GM23248 (cell line): Measurements from ENCODE around the gene PTPRO. TPM values are rescaled to one million over a fixed set of nuclear protein-coding genes. Genes with fewer than 3 reads are reported as not detected.

Experiments
- DNase-seq: peaks from one replicate; pipeline ENCODE4 v3.0.0-alpha.2; 2015
- H2AFZ ChIP-seq: fragments of 200-600 bp; sonication (generic); 2 replicates; pipeline ENCODE4 v1.6.1; 2016; ENCODE audit warnings: antibody characterized with exemption
- H3F3A ChIP-seq: fragments of 200-600 bp; sonication (generic); 2 replicates; pipeline ENCODE4 v1.6.1; 2016; ENCODE audit warnings: mild to moderate bottlenecking, antibody characterized with exemption, mixed run types; ENCODE audit not compliant: insufficient read depth
- H3K27ac ChIP-seq: fragments of 200-600 bp; sonication (generic); 2 replicates; pipeline ENCODE4 v1.5.1; 2016; ENCODE audit warnings: mild to moderate bottlenecking
- H3K27me3 ChIP-seq: fragments of 200-600 bp; sonication (generic); replicated peaks from 2 replicates; pipeline ENCODE4 v1.6.1; 2016; ENCODE audit warnings: mild to moderate bottlenecking; ENCODE audit not compliant: insufficient read depth
- H3K36me3 ChIP-seq: fragments of 200-600 bp; sonication (generic); 2 replicates; pipeline ENCODE4 v1.6.1; 2016; ENCODE audit warnings: low read depth, mild to moderate bottlenecking
- H3K4me1 ChIP-seq: fragments of 200-600 bp; sonication (generic); 2 replicates; pipeline ENCODE4 v1.6.1; 2016; ENCODE audit warnings: mild to moderate bottlenecking; ENCODE audit not compliant: insufficient read depth
- H3K4me2 ChIP-seq: fragments of 200-600 bp; sonication (generic); one replicate; pipeline ENCODE4 v1.6.1; 2016; ENCODE audit warnings: mild to moderate bottlenecking; ENCODE audit not compliant: unreplicated experiment
- H3K4me3 ChIP-seq: fragments of 200-600 bp; sonication (generic); 2 replicates; pipeline ENCODE4 v1.5.1; 2016; ENCODE audit warnings: mild to moderate bottlenecking
- H3K79me2 ChIP-seq: fragments of 200-600 bp; sonication (generic); 2 replicates; pipeline ENCODE4 v1.6.1; 2016; ENCODE audit warnings: mild to moderate bottlenecking; ENCODE audit not compliant: insufficient read depth
- H3K9ac ChIP-seq: fragments of 200-600 bp; sonication (generic); 2 replicates; pipeline ENCODE4 v1.6.1; 2016; ENCODE audit warnings: mild to moderate bottlenecking
- H3K9me2 ChIP-seq: fragments of 200-600 bp; sonication (generic); 2 replicates; pipeline ENCODE4 v1.6.1; 2016; ENCODE audit warnings: mixed run types, mild to moderate bottlenecking, moderate library complexity; ENCODE audit not compliant: insufficient read depth
- H3K9me3 ChIP-seq: fragments of 200-600 bp; sonication (generic); one replicate; pipeline ENCODE4 v1.6.1; 2017; ENCODE audit warnings: low read depth
- H4K20me1 ChIP-seq: fragments of 200-600 bp; sonication (generic); 2 replicates; pipeline ENCODE4 v1.6.0; 2016; ENCODE audit not compliant: insufficient read depth
- EZH2 ChIP-seq: fragments of 200-600 bp; sonication (generic); IDR thresholded peaks from 2 replicates; pipeline ENCODE4 v1.6.1; 2018; ENCODE audit warnings: antibody characterized with exemption, mild to moderate bottlenecking; ENCODE audit not compliant: insufficient read depth, poor library complexity, severe bottlenecking
- EZH2phosphoT487 ChIP-seq: fragments of 200-600 bp; sonication (generic); IDR thresholded peaks from 2 replicates; pipeline ENCODE4 v1.6.1; 2018; ENCODE audit warnings: antibody characterized with exemption, moderate library complexity, mild to moderate bottlenecking, low read depth; ENCODE audit not compliant: insufficient read depth
- WGBS, 2 experiments: methylation state at CpG; one replicate each; pipeline ENCODE4 v1.1.6; 2015 to 2017; ENCODE audit warnings: low lambda C conversion rate in 2 of 2, low coverage in 1 of 2; ENCODE audit errors: missing lambda C conversion rate in 2 of 2; 5-methylcytosine and 5-hydroxymethylcytosine counted together
- in situ Hi-C: fragments of 300-500 bp; cut with MboI; formaldehyde crosslinking; loops from 2 replicates; pipeline ENCODE4 v1.15.0; 2020
- polyA plus RNA-seq: library from polyadenylated mRNA; unstranded; fragments of >200 nt; fragmentation: Nextera tagmentation; extraction: Ambion mirVana; gene quantifications from 2 replicates; pipeline ENCODE4 v1.2.1, GENCODE V29; 2016
- total RNA-seq: library from RNA; depleted of rRNA; stranded (reverse); fragments of >200 nt; shearing (Covaris generic); gene quantifications from 2 replicates; pipeline ENCODE4 v1.2.3, GENCODE V29; 2014

PTPRO gene
- total and polyA plus RNA-seq, 2 experiments from 2014 or later = 0.22 to 0.24 TPM

- H3K4me3 ChIP-seq = no peak overlapping the region
- H3K9me2 ChIP-seq = no peaks in the 10 kb centered on the region; the same call in 1 of the 2 replicates
- H3K9me3 ChIP-seq = no peaks in the 10 kb centered on the region
- H3K27me3 ChIP-seq = no peaks in the 10 kb centered on the region
- H3K4me2 ChIP-seq = no peak overlapping the region
- in situ Hi-C loops = no loop called here
- H3K36me3 ChIP-seq = no peaks in the 10 kb centered on the region
- H3K4me1 ChIP-seq = no peaks in the 10 kb centered on the region
- no peaks in the 10 kb centered on the region for H3F3A ChIP-seq
- H4K20me1 ChIP-seq = no peaks in the 10 kb centered on the region
- 71 to 79% methylated on average over 2 of the region's 2 CpGs for WGBS, 2 experiments
- no peak for DNase-seq
- H3K9ac ChIP-seq = no peak overlapping the region
- no peak overlapping the region for H2AFZ ChIP-seq
- no peak for TF ChIP-seq EZH2phosphoT487
- no peak for TF ChIP-seq EZH2
- H3K79me2 ChIP-seq = no peaks in the 10 kb centered on the region
- H3K27ac ChIP-seq = no peak overlapping the region
These were observed 50.0 kb downstream of the PTPRO start for GRCh38 chr12:15372352-15372751.

DNA sequence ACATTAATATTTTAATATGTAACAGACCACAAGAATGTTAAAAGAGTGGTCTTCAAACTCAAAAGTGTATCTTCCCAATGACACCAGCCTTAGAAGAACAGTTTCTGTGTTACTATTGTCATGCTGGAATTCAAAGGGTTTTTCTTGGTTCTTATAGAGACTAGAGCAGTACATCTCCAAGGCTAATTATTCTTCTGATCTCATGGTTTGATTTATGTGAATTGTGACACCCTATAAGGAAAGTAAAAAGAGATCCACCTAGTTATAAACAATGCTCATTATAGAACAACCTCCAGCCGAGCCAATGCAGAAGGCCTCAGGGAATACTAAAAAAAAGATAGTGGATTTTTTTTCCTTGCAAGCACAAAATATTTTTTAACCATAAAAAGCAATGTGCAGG, 65.5 kb downstream of the PTPRO start:
- H3K36me3 ChIP-seq = no peaks in the 10 kb centered on the region
- H3K27me3 ChIP-seq = no peaks in the 10 kb centered on the region
- H3K4me3 ChIP-seq = no peak overlapping the region
- no peaks in the 10 kb centered on the region for H3F3A ChIP-seq
- no peak overlapping the region for H2AFZ ChIP-seq
- H3K27ac ChIP-seq = no peak overlapping the region
- H3K9ac ChIP-seq = no peak overlapping the region
- H3K4me2 ChIP-seq = no peak overlapping the region
- in situ Hi-C loops = no loop called here
- no peaks in the 10 kb centered on the region for H3K9me2 ChIP-seq
- 9 to 13% methylated on average over 1 of the region's 1 CpG for WGBS, 2 experiments
- H3K9me3 ChIP-seq = no peaks in the 10 kb centered on the region
- H3K79me2 ChIP-seq = no peaks in the 10 kb centered on the region
- TF ChIP-seq EZH2 (no peak), EZH2phosphoT487 (no peak)
- H3K4me1 ChIP-seq = no peaks in the 10 kb centered on the region
- H4K20me1 ChIP-seq = no peaks in the 10 kb centered on the region
- no peak for DNase-seq

DNA sequence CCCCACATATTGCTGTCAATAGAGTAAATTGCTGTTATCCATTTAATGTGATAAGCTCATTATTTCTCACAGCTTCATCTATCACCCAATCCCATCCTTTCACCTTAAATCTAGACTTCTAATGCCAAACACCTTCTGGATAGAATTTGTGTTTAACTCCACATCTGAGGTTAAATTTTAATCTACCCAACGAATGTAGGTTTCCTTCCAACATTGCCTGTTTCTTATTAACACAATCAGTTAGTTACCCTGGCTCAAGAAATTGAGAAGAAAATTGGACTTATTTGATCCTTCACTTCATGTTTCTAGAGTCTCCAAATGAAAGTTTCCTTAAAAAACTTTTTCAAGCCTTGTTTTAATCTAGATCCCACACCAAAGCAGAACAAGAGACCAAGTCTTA, 67.3 kb downstream of the PTPRO start:
- in situ Hi-C loops = no loop called here
- Histone ChIP-seq H3K79me2 (no peaks in the 10 kb centered on the region), H3K9ac (no peak overlapping the region), H3K36me3 (no peaks in the 10 kb centered on the region), H3K27me3 (no peaks in the 10 kb centered on the region), H3K4me1 (no peaks in the 10 kb centered on the region), H4K20me1 (no peaks in the 10 kb centered on the region), H3K9me3 (no peaks in the 10 kb centered on the region), H3F3A (no peaks in the 10 kb centered on the region), H3K4me2 (no peak overlapping the region), H3K27ac (no peak overlapping the region), H3K4me3 (no peak overlapping the region), H3K9me2 (no peaks in the 10 kb centered on the region), H2AFZ (no peak overlapping the region)
- WGBS, 2 experiments = 0 to 4% methylated on average over 1 of the region's 1 CpG
- DNase-seq = no peak
- TF ChIP-seq EZH2 (no peak), EZH2phosphoT487 (no peak)

DNA sequence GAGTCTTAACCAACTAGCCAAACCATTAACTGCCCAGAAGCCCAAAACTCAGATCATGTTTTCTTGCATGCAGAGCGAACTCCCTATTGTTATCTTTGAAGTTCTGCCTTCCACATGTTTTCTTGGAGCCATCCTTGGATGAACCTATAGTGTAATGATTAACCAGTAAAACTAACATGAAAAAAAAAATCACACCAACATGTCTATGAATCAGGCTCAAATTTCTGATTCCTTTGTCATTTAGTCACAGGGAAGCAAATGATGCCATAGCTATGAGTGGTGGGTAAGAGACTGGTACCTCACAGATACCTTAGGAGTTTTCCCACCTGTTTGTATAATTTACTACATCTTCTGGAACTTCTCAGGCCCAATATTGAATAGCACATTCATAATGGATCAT, 70.7 kb downstream of the PTPRO start:
- no peak overlapping the region for H3K4me2 ChIP-seq
- no peak overlapping the region for H3K4me3 ChIP-seq
- no peaks in the 10 kb centered on the region for H3K4me1 ChIP-seq
- H3K9me3 ChIP-seq = no peaks in the 10 kb centered on the region
- TF ChIP-seq EZH2 (no peak), EZH2phosphoT487 (no peak)
- H3K27me3 ChIP-seq = no peaks in the 10 kb centered on the region; the same call in 1 of the 2 replicates
- no peak overlapping the region for H3K9ac ChIP-seq
- in situ Hi-C loops = no loop called here
- H2AFZ ChIP-seq = no peak overlapping the region
- no peaks in the 10 kb centered on the region for H3K79me2 ChIP-seq
- 28 to 29% methylated on average over 1 of the region's 1 CpG for WGBS, 2 experiments
- H3K27ac ChIP-seq = no peak overlapping the region
- H3K9me2 ChIP-seq = no peaks in the 10 kb centered on the region
- no peaks in the 10 kb centered on the region for H3K36me3 ChIP-seq
- no peaks in the 10 kb centered on the region for H3F3A ChIP-seq
- no peak for DNase-seq
- no peaks in the 10 kb centered on the region for H4K20me1 ChIP-seq

DNA sequence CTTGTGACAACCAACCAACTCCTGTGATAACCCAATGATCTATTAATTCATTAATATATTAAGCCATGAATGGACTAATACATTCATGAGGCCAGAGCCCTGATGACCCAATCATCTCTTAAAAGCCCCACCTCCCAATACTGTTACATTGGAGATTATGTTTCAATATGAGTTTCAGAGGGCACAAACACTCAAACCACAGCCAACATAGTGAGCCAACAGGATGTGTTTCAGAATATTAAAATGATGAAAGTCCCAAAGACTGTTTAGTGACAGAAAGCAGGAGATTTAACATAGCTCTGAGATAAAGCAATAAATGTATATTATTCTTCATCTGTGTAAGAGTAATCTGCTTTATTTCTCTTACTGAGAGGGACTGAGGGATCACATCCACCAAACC, 71.7 kb downstream of the PTPRO start:
- no peak overlapping the region for H2AFZ ChIP-seq
- no peaks in the 10 kb centered on the region; the same call in 1 of the 2 replicates for H3K27me3 ChIP-seq
- no peaks in the 10 kb centered on the region for H4K20me1 ChIP-seq
- in situ Hi-C loops = no loop called here
- H3K4me1 ChIP-seq = no peaks in the 10 kb centered on the region
- no peaks in the 10 kb centered on the region for H3K9me2 ChIP-seq
- H3F3A ChIP-seq = no peaks in the 10 kb centered on the region
- H3K36me3 ChIP-seq = no peaks in the 10 kb centered on the region
- DNase-seq = no peak
- TF ChIP-seq EZH2phosphoT487 = no peak
- no peak for TF ChIP-seq EZH2
- no peak overlapping the region for H3K27ac ChIP-seq
- no peak overlapping the region for H3K4me2 ChIP-seq
- H3K9ac ChIP-seq = no peak overlapping the region
- no peaks in the 10 kb centered on the region for H3K79me2 ChIP-seq
- H3K9me3 ChIP-seq = no peaks in the 10 kb centered on the region
- H3K4me3 ChIP-seq = no peak overlapping the region
